LNCAP (cell line): ENCODE results near the gene PPP2R5E.

Source experiments
- CTCF ChIP-seq: fragments of 450-650 bp; IDR thresholded peaks from 2 replicates; pipeline ENCODE4 v1.5.1; 2017; ENCODE audit warnings: mild to moderate bottlenecking

PPP2R5E gene

GRCh38 chr14:63467440-63468072 is 75.6 kb downstream of the PPP2R5E start:
- no peak for TF ChIP-seq CTCF

GRCh38 chr14:63465347-63465746 is 77.8 kb downstream of the PPP2R5E start:
- TF ChIP-seq CTCF = no peak

- no peak for TF ChIP-seq CTCF
These were observed 82.4 kb downstream of the PPP2R5E start for GRCh38 chr14:63460680-63461369.

GRCh38 chr14:63459738-63460137 is 83.4 kb downstream of the PPP2R5E start:
- TF ChIP-seq CTCF = no peak

GRCh38 chr14:63457498-63457897 is 85.7 kb downstream of the PPP2R5E start:
- TF ChIP-seq CTCF = no peak

GRCh38 chr14:63454863-63455622 is 88.1 kb downstream of the PPP2R5E start:
- TF ChIP-seq CTCF = no peak

GRCh38 chr14:63454436-63454835 is 88.7 kb downstream of the PPP2R5E start:
- TF ChIP-seq CTCF = no peak
